Measurements from ENCODE around the gene ATG16L2.
"Not testable (repeated sequence)": the region's sequence is repeated elsewhere in the genome, so short reads cannot be mapped to it uniquely, and the experiment has no call there.

Gene ATG16L2

GRCh38 chr11:72805216-72805615 lies 9.0 kb upstream of the ATG16L2 start:
- peaks cover 4 to 6% of the 10 kb centered on the region in 2 experiments for H3K36me3 ChIP-seq (ENCODE audit: control insufficient read depth in 1 of 2, insufficient read depth in 2 of 2, low read depth in 1 of 2, low read length in 2 of 2)
- H3K23ac ChIP-seq (ENCODE audit: low read length in 2 of 2), result no peak overlapping the region
- H3K4ac ChIP-seq (ENCODE audit: low read depth in 1 of 2, low read length in 2 of 2), result no peak overlapping the region
- H3K9me3 ChIP-seq (ENCODE audit: control insufficient read depth, low read length), result no peaks in the 10 kb centered on the region
- no peak overlapping the region for H2AFZ ChIP-seq (ENCODE audit: low read depth, low read length)
- H2BK120ac ChIP-seq (ENCODE audit: low read depth, low read length), result no peak overlapping the region
- H3K9ac ChIP-seq (ENCODE audit: low read length), result no peak overlapping the region
- no peak overlapping the region for H4K91ac ChIP-seq (ENCODE audit: low read length)
- no peak overlapping the region for H3K4me3 ChIP-seq (ENCODE audit: insufficient read depth in 1 of 2, low read depth in 1 of 2, low read length in 2 of 2)
- DNase-seq, result no peak
- H2AK5ac ChIP-seq (ENCODE audit: low read length, severe bottlenecking), result no peak overlapping the region
- H3K4me1 ChIP-seq (ENCODE audit: control insufficient read depth, insufficient read depth, low read depth, low read length), result no peaks in the 10 kb centered on the region
- H3K4me2 ChIP-seq (ENCODE audit: low read length, poor library complexity, severe bottlenecking), result no peak overlapping the region
- no peak overlapping the region for H2BK5ac ChIP-seq (ENCODE audit: low read depth, low read length, poor library complexity, severe bottlenecking)
- no peak overlapping the region for H3K14ac ChIP-seq (ENCODE audit: low read length in 2 of 2)
- WGBS, result 82% methylated on average over 2 of the region's 6 CpGs
- H3K27ac ChIP-seq (ENCODE audit: low read length, poor library complexity, severe bottlenecking), result no peak overlapping the region
- no peak overlapping the region for H4K8ac ChIP-seq (ENCODE audit: low read length)
- H3K79me1 ChIP-seq (replicated peaks; ENCODE audit: low read length, poor library complexity, severe bottlenecking), result no peaks in the 10 kb centered on the region
- H2BK15ac ChIP-seq (ENCODE audit: low read depth, poor library complexity, severe bottlenecking), result no peak overlapping the region
- H3K27me3 ChIP-seq (ENCODE audit: control insufficient read depth in 1 of 2, insufficient read depth in 1 of 2, low read length in 2 of 2), result no peaks in the 10 kb centered on the region
- no peak overlapping the region for H3K18ac ChIP-seq (ENCODE audit: low read depth in 1 of 2, low read length in 2 of 2)
- no peak overlapping the region for H2BK12ac ChIP-seq (ENCODE audit: low read length in 2 of 2)

GRCh38 chr11:72806378-72806777 lies 7.8 kb upstream of the ATG16L2 start:
- H3K27ac ChIP-seq (ENCODE audit: low read length, poor library complexity, severe bottlenecking); H3K4me1 ChIP-seq (ENCODE audit: control insufficient read depth, insufficient read depth, low read depth, low read length); H3K9me3 ChIP-seq (ENCODE audit: control insufficient read depth, low read length); H3K36me3 ChIP-seq (ENCODE audit: control insufficient read depth in 1 of 2, insufficient read depth in 2 of 2, low read depth in 1 of 2, low read length in 2 of 2); H2AK5ac ChIP-seq (ENCODE audit: low read length, severe bottlenecking); H3K23ac ChIP-seq (ENCODE audit: low read length in 2 of 2); H3K4me3 ChIP-seq (ENCODE audit: insufficient read depth in 1 of 2, low read depth in 1 of 2, low read length in 2 of 2); H3K9ac ChIP-seq (ENCODE audit: low read length); H2AFZ ChIP-seq (ENCODE audit: low read depth, low read length); H2BK5ac ChIP-seq (ENCODE audit: low read depth, low read length, poor library complexity, severe bottlenecking); H2BK15ac ChIP-seq (ENCODE audit: low read depth, poor library complexity, severe bottlenecking); H3K14ac ChIP-seq (ENCODE audit: low read length in 2 of 2); DNase-seq; H3K27me3 ChIP-seq (ENCODE audit: control insufficient read depth in 1 of 2, insufficient read depth in 1 of 2, low read length in 2 of 2); H2BK120ac ChIP-seq (ENCODE audit: low read depth, low read length); H3K18ac ChIP-seq (ENCODE audit: low read depth in 1 of 2, low read length in 2 of 2); H4K8ac ChIP-seq (ENCODE audit: low read length); H4K91ac ChIP-seq (ENCODE audit: low read length); H3K79me1 ChIP-seq (replicated peaks; ENCODE audit: low read length, poor library complexity, severe bottlenecking); H3K4me2 ChIP-seq (ENCODE audit: low read length, poor library complexity, severe bottlenecking): not testable (repeated sequence)
- Histone ChIP-seq H3K4ac (ENCODE audit: low read depth in 1 of 2, low read length in 2 of 2) (peak overlapping the region in 1 of 2 experiments; percentile 16), H2BK12ac (ENCODE audit: low read length in 2 of 2) (peak overlapping the region in 1 of 2 experiments; percentile 52)
- 100% methylated on average over 1 of the region's 1 CpG for WGBS

GRCh38 chr11:72807021-72807693 lies 7.1 kb upstream of the ATG16L2 start:
- Histone ChIP-seq H3K4ac (ENCODE audit: low read depth in 1 of 2, low read length in 2 of 2) (no peak overlapping the region), H3K4me2 (ENCODE audit: low read length, poor library complexity, severe bottlenecking) (no peak overlapping the region), H2BK5ac (ENCODE audit: low read depth, low read length, poor library complexity, severe bottlenecking) (no peak overlapping the region), H3K27me3 (ENCODE audit: control insufficient read depth in 1 of 2, insufficient read depth in 1 of 2, low read length in 2 of 2) (no peaks in the 10 kb centered on the region), H2BK12ac (ENCODE audit: low read length in 2 of 2) (no peak overlapping the region), H3K18ac (ENCODE audit: low read depth in 1 of 2, low read length in 2 of 2) (no peak overlapping the region), H3K27ac (ENCODE audit: low read length, poor library complexity, severe bottlenecking) (no peak overlapping the region), H2BK120ac (ENCODE audit: low read depth, low read length) (no peak overlapping the region), H2AFZ (ENCODE audit: low read depth, low read length) (no peak overlapping the region), H3K4me1 (ENCODE audit: control insufficient read depth, insufficient read depth, low read depth, low read length) (no peaks in the 10 kb centered on the region), H2BK15ac (ENCODE audit: low read depth, poor library complexity, severe bottlenecking) (no peak overlapping the region), H3K14ac (ENCODE audit: low read length in 2 of 2) (no peak overlapping the region), H3K9me3 (ENCODE audit: control insufficient read depth, low read length) (no peaks in the 10 kb centered on the region), H3K4me3 (ENCODE audit: insufficient read depth in 1 of 2, low read depth in 1 of 2, low read length in 2 of 2) (no peak overlapping the region), H3K9ac (ENCODE audit: low read length) (no peak overlapping the region), H4K91ac (ENCODE audit: low read length) (no peak overlapping the region), H4K8ac (ENCODE audit: low read length) (no peak overlapping the region), H3K36me3 (ENCODE audit: control insufficient read depth in 1 of 2, insufficient read depth in 2 of 2, low read depth in 1 of 2, low read length in 2 of 2) (peaks cover 4 to 9% of the 10 kb centered on the region in 2 experiments), H2AK5ac (ENCODE audit: low read length, severe bottlenecking) (no peak overlapping the region), H3K79me1 (replicated peaks; ENCODE audit: low read length, poor library complexity, severe bottlenecking) (peaks cover 2% of the 10 kb centered on the region), H3K23ac (ENCODE audit: low read length in 2 of 2) (no peak overlapping the region)
- peak; percentile 79 for DNase-seq
- 79% methylated on average over 4 of the region's 5 CpGs for whole genome bisulfite sequencing

GRCh38 chr11:72807792-72808191 lies 6.4 kb upstream of the ATG16L2 start:
- H3K14ac ChIP-seq (ENCODE audit: low read length in 2 of 2), result no peak overlapping the region
- H3K27ac ChIP-seq (ENCODE audit: low read length, poor library complexity, severe bottlenecking), result no peak overlapping the region
- peaks cover 6% of the 10 kb centered on the region for H3K79me1 ChIP-seq (replicated peaks; ENCODE audit: low read length, poor library complexity, severe bottlenecking)
- peaks cover 4% of the 10 kb centered on the region for H3K4me1 ChIP-seq (ENCODE audit: control insufficient read depth, insufficient read depth, low read depth, low read length)
- no peak overlapping the region for H2BK5ac ChIP-seq (ENCODE audit: low read depth, low read length, poor library complexity, severe bottlenecking)
- no peaks in the 10 kb centered on the region for H3K27me3 ChIP-seq (ENCODE audit: control insufficient read depth in 1 of 2, insufficient read depth in 1 of 2, low read length in 2 of 2)
- 94% methylated on average over 2 of the region's 2 CpGs for WGBS
- no peak overlapping the region for H3K4me3 ChIP-seq (ENCODE audit: insufficient read depth in 1 of 2, low read depth in 1 of 2, low read length in 2 of 2)
- H3K9me3 ChIP-seq (ENCODE audit: control insufficient read depth, low read length), result no peaks in the 10 kb centered on the region
- H3K18ac ChIP-seq (ENCODE audit: low read depth in 1 of 2, low read length in 2 of 2), result no peak overlapping the region
- H3K36me3 ChIP-seq (ENCODE audit: control insufficient read depth in 1 of 2, insufficient read depth in 2 of 2, low read depth in 1 of 2, low read length in 2 of 2), result peaks cover 4 to 9% of the 10 kb centered on the region in 2 experiments
- H3K4ac ChIP-seq (ENCODE audit: low read depth in 1 of 2, low read length in 2 of 2), result no peak overlapping the region
- no peak overlapping the region for H2BK15ac ChIP-seq (ENCODE audit: low read depth, poor library complexity, severe bottlenecking)
- H2AFZ ChIP-seq (ENCODE audit: low read depth, low read length), result no peak overlapping the region
- H3K9ac ChIP-seq (ENCODE audit: low read length), result no peak overlapping the region
- H3K23ac ChIP-seq (ENCODE audit: low read length in 2 of 2), result no peak overlapping the region
- peak overlapping the region; percentile 15 for H4K91ac ChIP-seq (ENCODE audit: low read length)
- H2AK5ac ChIP-seq (ENCODE audit: low read length, severe bottlenecking), result no peak overlapping the region
- no peak overlapping the region for H3K4me2 ChIP-seq (ENCODE audit: low read length, poor library complexity, severe bottlenecking)
- no peak overlapping the region for H2BK12ac ChIP-seq (ENCODE audit: low read length in 2 of 2)
- peak overlapping the region; percentile 28 for H4K8ac ChIP-seq (ENCODE audit: low read length)
- no peak for DNase-seq
- H2BK120ac ChIP-seq (ENCODE audit: low read depth, low read length), result no peak overlapping the region

Data from mesenchymal stem cell (in vitro differentiated cells and primary cell).